Measurements from ENCODE around the gene SLC22A5. TPM values are rescaled to one million over a fixed set of nuclear protein-coding genes. Genes with fewer than 3 reads are reported as not detected.

The SLC22A5 gene
- total and polyA plus RNA-seq, 2 donors (not counting 3 experiments of a cell fraction or from before 2014, with no cell fraction given), result 3.6 to 9.3 TPM

- peak overlapping the region; percentile 99 for H3K27ac ChIP-seq (ENCODE audit: insufficient read depth, low read depth, low read length)
- H3K4me3 ChIP-seq (replicated peaks in 1 of 3; ENCODE audit: insufficient read depth in 1 of 3, low read depth in 1 of 3, low read length in 3 of 3), result no peak overlapping the region
- H3K4me2 ChIP-seq (ENCODE audit: insufficient read depth, low read length), result peak overlapping the region; percentile 86
- H3K27me3 ChIP-seq (ENCODE audit: control insufficient read depth in 2 of 2, insufficient read depth in 2 of 2, low read length in 2 of 2), result no peaks in the 10 kb centered on the region
- no peaks in the 10 kb centered on the region for H3K9me1 ChIP-seq (replicated peaks; ENCODE audit: control insufficient read depth, extremely low read depth, insufficient read depth, low read length)
- ChIA-PET POLR2A (interaction anchor here (0.7 to 1.2 kb wide), 2 partner anchors 111 to 153 kb away, joined by 3 read pairs; no protein-coding TSS in a partner anchor), CTCF (interaction anchor here (1.3 to 5.9 kb wide), 10 partner anchors 11 to 431 kb away, joined by 3 to 220 read pairs (median 25); partner anchors contain the start of gene IRF1)
- TF ChIP-seq POLR2A (IDR thresholded peaks at IDR 0.05; ENCODE audit: low read depth, low read length), result no peak
- no peak for TF ChIP-seq GATA2 (IDR thresholded peaks at IDR 0.05; ENCODE audit: insufficient read depth, insufficient read length, low read depth, low read length)
- no peak for TF ChIP-seq EZH2 (IDR thresholded peaks at IDR 0.05; ENCODE audit: borderline replicate concordance, low read depth, low read length, severe bottlenecking)
- no peak for TF ChIP-seq MYC (IDR thresholded peaks at IDR 0.05; ENCODE audit: low read depth, low read length)
- TF ChIP-seq MAX (IDR thresholded peaks at IDR 0.05; ENCODE audit: insufficient read depth, insufficient read length), result no peak
- no peak for TF ChIP-seq POLR2AphosphoS5 (IDR thresholded peaks at IDR 0.05; ENCODE audit: insufficient read depth, low read depth, low read length)
- no peak for TF ChIP-seq JUN (IDR thresholded peaks at IDR 0.05; ENCODE audit: borderline replicate concordance, insufficient read depth, insufficient read length, low read depth)
- TF ChIP-seq CTCF (IDR thresholded peaks at IDR 0.05; ENCODE audit: extremely low read depth in 1 of 2, insufficient read depth in 1 of 2, low read depth in 1 of 2, low read length in 2 of 2), result no peak
- no peak for TF ChIP-seq FOS (IDR thresholded peaks at IDR 0.05; ENCODE audit: borderline replicate concordance, insufficient read depth, low read length)
- FAIRE-seq, result no peak
- H3K79me2 ChIP-seq (ENCODE audit: control insufficient read depth, insufficient read depth, low read length), result no peaks in the 10 kb centered on the region
- DNase-seq (ENCODE audit: low read depth, low spot score), result no peak
- no peaks in the 10 kb centered on the region for H3K9me3 ChIP-seq (replicated peaks; ENCODE audit: control insufficient read depth, insufficient read depth, low read length)
- H2AFZ ChIP-seq (ENCODE audit: low read depth, low read length), result peak overlapping the region; percentile 44
- no TSS peak for BruUV-seq (replicated peaks)
- peaks cover 48% of the 10 kb centered on the region for H3K4me1 ChIP-seq (ENCODE audit: control insufficient read depth, extremely low read depth, insufficient read depth, low read length)
- no peaks in the 10 kb centered on the region for H3K36me3 ChIP-seq (ENCODE audit: control insufficient read depth in 2 of 2, extremely low read depth in 1 of 2, insufficient read depth in 2 of 2, low read length in 2 of 2)
- intact Hi-C loops (cut with micrococcal nuclease), result loop anchor here (1.0 to 10.0 kb wide), 6 partner anchors 75 to 856 kb away; partner anchors contain the start of genes GDF9, HSPA4, IL13 and UQCRQ
- peak overlapping the region; percentile 85 for H3K9ac ChIP-seq (replicated peaks; ENCODE audit: extremely low read depth, insufficient read depth, low read length)
- no peaks in the 10 kb centered on the region for H4K20me1 ChIP-seq (replicated peaks; ENCODE audit: control insufficient read depth, extremely low read depth, insufficient read depth, low read length)
- dilution Hi-C loops (cut with MboI; ENCODE audit: extremely low pct_ligation_motif_present, low sequenced_read_pairs), result no loop called here
Measured at GRCh38 chr5:132389051-132389331, 19.5 kb downstream of the SLC22A5 start.
